Erythroblast (primary cell): ENCODE data around the gene DNAH11.

Experiments used
- GATA1 ChIP-seq: IDR thresholded peaks from 2 replicates; pipeline ENCODE4 v1.6.1; 2011; ENCODE audit warnings: low read depth, mild to moderate bottlenecking, control low read depth, low read length, moderate library complexity
- POLR2A ChIP-seq: IDR thresholded peaks from 2 replicates; pipeline ENCODE4 v1.6.1; 2011; ENCODE audit warnings: mild to moderate bottlenecking, low read length

GRCh38 chr7:21912305-21912704, 369.5 kb downstream of the DNAH11 start:
- TF ChIP-seq POLR2A (no peak), GATA1 (no peak)
